Skeletal muscle tissue (tissue), 4 donors: ENCODE results near the gene FCHO1. TPM values are rescaled to one million over a fixed set of nuclear protein-coding genes. Genes with fewer than 3 reads are reported as not detected.

Experiments
- H3K27ac ChIP-seq: one replicate; pipeline ENCODE4 v1.7.0; 2013; ENCODE audit warnings: mild to moderate bottlenecking, low read depth, low read length, inconsistent platforms
- H3K27me3 ChIP-seq, 3 donors: one replicate each; pipeline ENCODE4 v1.7.0; 2013; ENCODE audit warnings: low read length in 3 of 3; ENCODE audit not compliant: control insufficient read depth in 3 of 3, insufficient read depth in 3 of 3
- H3K36me3 ChIP-seq, 3 donors: one replicate each; pipeline ENCODE4 v1.7.0; 2013; ENCODE audit warnings: low read length in 3 of 3; ENCODE audit not compliant: control insufficient read depth in 3 of 3, insufficient read depth in 3 of 3
- H3K4me1 ChIP-seq, 3 donors: one replicate each; pipeline ENCODE4 v1.7.0; 2013; ENCODE audit warnings: low read length in 3 of 3, mild to moderate bottlenecking in 3 of 3; ENCODE audit not compliant: control insufficient read depth in 3 of 3, insufficient read depth in 3 of 3
- H3K4me3 ChIP-seq, 3 donors: one replicate each; pipeline ENCODE4 v1.7.0; 2013; ENCODE audit warnings: low read length in 3 of 3
- H3K9ac ChIP-seq, 3 donors: one replicate each; pipeline ENCODE4 v1.7.0; 2013; ENCODE audit warnings: low read length in 3 of 3, mild to moderate bottlenecking in 3 of 3, moderate library complexity in 2 of 3, low read depth in 1 of 3
- H3K9me3 ChIP-seq, 3 donors: one replicate each; pipeline ENCODE4 v1.7.0; 2013; ENCODE audit warnings: low read length in 3 of 3; ENCODE audit not compliant: control insufficient read depth in 3 of 3
- total RNA-seq: library from RNA; depleted of rRNA; stranded (reverse); fragments of >200 nt; gene quantifications from one replicate; pipeline ENCODE4 v1.2.3, GENCODE V29; 2014
- donor health status: Osteomylitis.

The FCHO1 gene
- total RNA-seq, 1 donor from 2014 or later: 1.0 TPM

DNA sequence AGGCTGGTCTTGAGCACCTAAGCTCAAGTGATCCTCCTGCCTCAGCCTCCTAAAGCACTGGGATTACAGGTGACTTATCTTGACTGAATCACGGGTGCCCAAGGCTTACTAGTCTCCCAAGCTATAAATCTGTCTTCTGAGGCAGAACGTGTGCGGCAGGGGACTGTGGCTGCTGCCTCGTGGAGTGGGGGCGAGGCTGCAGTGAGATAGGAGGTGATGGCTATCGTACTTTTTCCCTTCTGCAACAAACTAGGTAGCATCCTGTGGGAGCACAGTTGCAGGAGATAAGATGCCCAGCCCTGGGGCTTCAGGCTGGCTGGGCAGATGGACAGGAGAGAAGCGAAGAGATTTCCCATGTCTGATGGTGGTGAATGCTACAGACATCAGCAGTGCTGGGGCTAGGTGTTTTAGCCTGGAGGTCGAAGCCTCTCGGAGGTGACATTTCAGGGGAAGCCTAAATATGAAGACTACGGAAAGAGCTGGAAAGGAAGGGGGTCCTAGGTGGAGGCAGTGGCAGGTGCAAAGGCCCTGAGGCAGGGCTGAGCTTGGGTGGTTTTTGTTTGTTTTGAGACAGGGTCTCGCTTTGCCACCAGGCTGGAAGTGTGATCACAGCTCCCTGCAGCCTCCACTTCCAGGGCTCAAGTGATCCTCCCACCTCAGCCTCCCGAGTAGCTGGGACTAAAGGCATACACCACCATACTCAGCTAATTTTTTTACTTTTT lies 51.0 kb downstream of the FCHO1 start:
- Histone ChIP-seq H3K9ac (no peak overlapping the region), H3K9me3 (no peaks in the 10 kb centered on the region), H3K4me3 (no peak overlapping the region), H3K36me3 (no peaks in the 10 kb centered on the region), H3K27me3 (peaks cover 13 to 29% (median 20%) of the 10 kb centered on the region in 3 donors), H3K27ac (no peak overlapping the region), H3K4me1 (no peaks in the 10 kb centered on the region)

GRCh38 chr19:17803264-17803896 lies 52.1 kb downstream of the FCHO1 start:
- Histone ChIP-seq H3K4me3 (no peak overlapping the region), H3K27me3 (peaks cover 10 to 25% (median 20%) of the 10 kb centered on the region in 3 donors), H3K4me1 (no peaks in the 10 kb centered on the region), H3K9ac (no peak overlapping the region), H3K27ac (no peak overlapping the region), H3K36me3 (no peaks in the 10 kb centered on the region), H3K9me3 (no peaks in the 10 kb centered on the region)

DNA sequence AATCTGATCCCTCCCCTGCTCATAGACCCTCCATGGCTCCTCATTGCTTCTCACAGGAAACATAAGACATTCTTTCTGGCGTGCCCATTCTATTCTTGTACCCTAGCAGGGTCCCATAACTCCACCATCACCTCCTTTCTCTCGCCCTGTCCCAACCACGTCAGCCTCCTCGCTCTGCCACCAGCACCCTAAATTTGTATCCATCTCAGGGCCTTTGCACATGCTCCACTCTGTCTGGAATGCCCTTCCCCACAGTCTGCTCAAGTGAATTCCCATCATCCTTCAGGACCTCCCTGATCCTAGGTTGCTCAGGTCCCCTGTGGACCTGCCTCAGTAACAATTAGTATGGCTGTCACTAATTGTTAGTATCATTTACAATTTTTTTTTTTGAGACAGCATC lies 54.1 kb downstream of the FCHO1 start:
- H3K27ac ChIP-seq: no peak overlapping the region
- no peak overlapping the region for H3K9ac ChIP-seq
- peaks cover 12 to 25% (median 18%) of the 10 kb centered on the region in 3 donors for H3K27me3 ChIP-seq
- no peaks in the 10 kb centered on the region for H3K4me1 ChIP-seq
- H3K36me3 ChIP-seq: no peaks in the 10 kb centered on the region
- H3K9me3 ChIP-seq: no peaks in the 10 kb centered on the region
- H3K4me3 ChIP-seq: no peak overlapping the region

DNA sequence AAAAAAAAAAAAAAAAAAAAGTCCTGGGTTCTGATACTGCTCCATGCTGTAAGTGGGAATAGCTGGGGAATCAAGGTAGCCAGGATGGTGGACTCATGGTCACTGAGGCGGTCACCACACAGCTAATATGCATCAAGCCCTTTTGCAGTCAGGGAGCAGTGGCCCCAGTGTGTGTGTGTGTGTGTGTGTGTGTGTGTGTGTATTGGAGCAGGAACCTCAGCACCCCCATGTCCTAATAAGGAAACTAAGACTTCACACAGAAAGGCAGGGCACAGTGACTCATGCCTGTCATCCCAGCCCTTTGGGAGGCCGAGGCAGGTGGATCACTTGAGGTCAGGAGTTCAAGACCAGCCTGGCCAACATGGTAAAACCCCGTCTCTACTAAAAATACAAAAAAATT lies 55.7 kb downstream of the FCHO1 start:
- Histone ChIP-seq H3K27ac (no peak overlapping the region), H3K36me3 (no peaks in the 10 kb centered on the region), H3K9me3 (peaks cover 0 to 8% (median 2%) of the 10 kb centered on the region in 3 donors), H3K4me3 (no peak overlapping the region), H3K27me3 (peaks cover 12 to 28% (median 20%) of the 10 kb centered on the region in 3 donors), H3K9ac (no peak overlapping the region), H3K4me1 (no peaks in the 10 kb centered on the region)

GRCh38 chr19:17807731-17808316 lies 56.5 kb downstream of the FCHO1 start:
- H3K27ac ChIP-seq: no peak overlapping the region
- no peak overlapping the region for H3K9ac ChIP-seq
- no peaks in the 10 kb centered on the region for H3K36me3 ChIP-seq
- peaks cover 0 to 9% (median 2%) of the 10 kb centered on the region in 3 donors for H3K9me3 ChIP-seq
- H3K4me1 ChIP-seq: no peaks in the 10 kb centered on the region
- H3K27me3 ChIP-seq: peaks cover 12 to 31% (median 16%) of the 10 kb centered on the region in 3 donors
- no peak overlapping the region for H3K4me3 ChIP-seq

GRCh38 chr19:17811103-17811502 lies 59.8 kb downstream of the FCHO1 start:
- Histone ChIP-seq H3K9ac (no peak overlapping the region), H3K9me3 (peaks cover 0 to 9% (median 2%) of the 10 kb centered on the region in 3 donors), H3K4me3 (no peak overlapping the region), H3K27me3 (peaks cover 12 to 24% (median 19%) of the 10 kb centered on the region in 3 donors), H3K27ac (no peak overlapping the region), H3K4me1 (no peaks in the 10 kb centered on the region), H3K36me3 (no peaks in the 10 kb centered on the region)

- no peak overlapping the region for H3K4me3 ChIP-seq
- no peak overlapping the region for H3K27ac ChIP-seq
- H3K9ac ChIP-seq: no peak overlapping the region
- H3K27me3 ChIP-seq: peaks cover 11 to 24% (median 23%) of the 10 kb centered on the region in 3 donors
- no peaks in the 10 kb centered on the region for H3K36me3 ChIP-seq
- H3K4me1 ChIP-seq: no peaks in the 10 kb centered on the region
- peaks cover 0 to 9% (median 2%) of the 10 kb centered on the region in 3 donors for H3K9me3 ChIP-seq
These were observed 60.4 kb downstream of the FCHO1 start for GRCh38 chr19:17811681-17812080.

DNA sequence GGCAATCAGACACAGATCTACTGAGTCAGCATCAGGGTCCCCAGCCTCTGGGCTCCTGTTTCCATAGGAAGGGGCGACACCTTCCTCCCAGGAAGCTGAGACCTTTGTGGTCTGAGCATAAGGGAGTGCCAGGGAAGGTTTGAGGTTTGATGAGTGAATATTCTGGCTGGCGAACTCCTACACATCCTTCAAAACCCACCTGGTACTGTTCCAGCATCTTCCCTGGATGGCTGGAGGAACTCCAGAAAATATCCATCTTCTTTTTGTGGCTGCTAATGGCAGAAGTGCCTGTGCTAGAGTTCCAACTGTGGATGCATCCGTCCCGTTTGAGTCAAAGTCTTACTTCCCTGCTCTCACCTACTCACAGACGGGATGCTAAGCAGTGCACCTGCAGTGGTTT lies 60.8 kb downstream of the FCHO1 start:
- H3K4me3 ChIP-seq: no peak overlapping the region
- peaks cover 13 to 28% (median 27%) of the 10 kb centered on the region in 3 donors for H3K27me3 ChIP-seq
- H3K9me3 ChIP-seq: peaks cover 0 to 9% (median 2%) of the 10 kb centered on the region in 3 donors
- H3K9ac ChIP-seq: no peak overlapping the region
- no peak overlapping the region for H3K27ac ChIP-seq
- H3K36me3 ChIP-seq: no peaks in the 10 kb centered on the region
- no peaks in the 10 kb centered on the region for H3K4me1 ChIP-seq

DNA sequence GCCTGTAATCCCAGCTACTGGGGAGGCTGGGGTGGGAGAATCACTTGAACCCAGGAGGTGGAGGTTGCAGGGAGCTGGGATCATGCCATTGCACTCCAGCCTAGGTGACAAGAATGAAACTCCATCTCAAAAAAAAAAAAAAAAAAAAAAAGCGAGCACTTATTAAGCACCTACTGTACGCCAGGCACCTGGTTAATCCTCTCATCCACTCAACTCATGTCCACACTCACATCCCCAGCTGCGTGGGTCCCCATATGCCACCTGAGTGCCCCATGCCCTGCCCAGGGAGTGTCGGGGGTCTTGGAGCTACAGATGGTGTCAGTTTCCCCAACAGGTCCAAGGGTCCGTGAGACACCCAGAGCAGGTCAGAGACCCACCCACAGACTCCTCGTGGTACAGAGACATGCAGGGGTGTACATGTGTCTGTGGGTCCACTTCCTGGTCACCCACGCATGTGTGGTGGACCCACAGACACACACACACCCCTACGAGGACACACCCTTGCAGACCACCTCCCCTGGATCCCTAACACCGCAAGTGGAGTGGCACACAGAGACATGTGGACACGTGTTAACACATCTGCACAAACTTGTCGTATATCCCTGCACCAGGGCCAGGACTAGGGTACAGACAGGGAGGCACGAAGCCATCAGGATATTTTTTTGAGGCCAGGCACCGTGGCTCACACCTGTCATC lies 66.5 kb downstream of the FCHO1 start:
- Histone ChIP-seq H3K27me3 (peaks cover 6 to 21% (median 18%) of the 10 kb centered on the region in 3 donors), H3K9ac (no peak overlapping the region), H3K9me3 (no peaks in the 10 kb centered on the region), H3K36me3 (no peaks in the 10 kb centered on the region), H3K27ac (no peak overlapping the region), H3K4me3 (no peak overlapping the region), H3K4me1 (no peaks in the 10 kb centered on the region)
